Dendritic cell treated with granulocyte-macrophage colony-stimulating factor and Interleukin-4, amounts not matched to agents 40 ng/mL and 50 ng/mL, for 4 days (primary cell): ENCODE results near the gene RETREG2.
"Not testable (repeated sequence)": the region's sequence is repeated elsewhere in the genome, so short reads cannot be mapped to it uniquely, and the experiment has no call there.

Source experiments
- H3K27ac Mint-ChIP-seq: one replicate; pipeline ENCODE4 v1.8.0; 2022; ENCODE audit warnings: mild to moderate bottlenecking, mixed read lengths
- H3K27me3 Mint-ChIP-seq: one replicate; pipeline ENCODE4 v1.8.0; 2022; ENCODE audit warnings: mild to moderate bottlenecking, mixed read lengths
- H3K36me3 Mint-ChIP-seq: one replicate; pipeline ENCODE4 v1.8.0; 2022; ENCODE audit warnings: low read depth, mixed read lengths
- H3K4me1 Mint-ChIP-seq: one replicate; pipeline ENCODE4 v1.8.0; 2022; ENCODE audit warnings: low read depth, mixed read lengths
- H3K4me3 Mint-ChIP-seq: one replicate; pipeline ENCODE4 v1.8.0; 2022; ENCODE audit warnings: mild to moderate bottlenecking, moderate library complexity, mixed read lengths
- H3K9me3 Mint-ChIP-seq: one replicate; pipeline ENCODE4 v1.8.0; 2022; ENCODE audit warnings: mixed read lengths
- intact Hi-C: fragments of 100-400 bp; cut with micrococcal nuclease; formaldehyde crosslinking; loops from one replicate; pipeline ENCODE4 v1.15.0; 2022

RETREG2 gene

GRCh38 chr2:219186754-219187456, 8.8 kb downstream of the RETREG2 start:
- Mint-ChIP-seq H3K27ac (no peak overlapping the region), H3K4me3 (no peak overlapping the region), H3K9me3 (no peaks in the 10 kb centered on the region), H3K4me1 (peaks cover 24% of the 10 kb centered on the region), H3K36me3 (peaks cover 54% of the 10 kb centered on the region), H3K27me3 (no peaks in the 10 kb centered on the region)
- intact Hi-C loops = no loop called here

- intact Hi-C loops = no loop called here
- H3K9me3 Mint-ChIP-seq = no peaks in the 10 kb centered on the region
- no peak overlapping the region for H3K4me3 Mint-ChIP-seq
- no peaks in the 10 kb centered on the region for H3K4me1 Mint-ChIP-seq
- H3K27me3 Mint-ChIP-seq = peaks cover 20% of the 10 kb centered on the region
- H3K27ac Mint-ChIP-seq = no peak overlapping the region
- no peaks in the 10 kb centered on the region for H3K36me3 Mint-ChIP-seq
These were observed 19.3 kb downstream of the RETREG2 start for GRCh38 chr2:219197388-219197787.

GRCh38 chr2:219198974-219199373, 20.9 kb downstream of the RETREG2 start:
- H3K9me3 Mint-ChIP-seq = no peaks in the 10 kb centered on the region
- no peak overlapping the region for H3K27ac Mint-ChIP-seq
- intact Hi-C loops = no loop called here
- no peak overlapping the region for H3K4me3 Mint-ChIP-seq
- no peaks in the 10 kb centered on the region for H3K36me3 Mint-ChIP-seq
- no peaks in the 10 kb centered on the region for H3K4me1 Mint-ChIP-seq
- peaks cover 20% of the 10 kb centered on the region for H3K27me3 Mint-ChIP-seq

- H3K27ac Mint-ChIP-seq = no peak overlapping the region
- peaks cover 6% of the 10 kb centered on the region for H3K9me3 Mint-ChIP-seq
- no peaks in the 10 kb centered on the region for H3K4me1 Mint-ChIP-seq
- peaks cover 23% of the 10 kb centered on the region for H3K27me3 Mint-ChIP-seq
- no peak overlapping the region for H3K4me3 Mint-ChIP-seq
- H3K36me3 Mint-ChIP-seq = no peaks in the 10 kb centered on the region
- intact Hi-C loops = no loop called here
These were observed 21.6 kb downstream of the RETREG2 start for GRCh38 chr2:219199470-219200211.

GRCh38 chr2:219200502-219201326, 22.6 kb downstream of the RETREG2 start:
- H3K4me1 Mint-ChIP-seq, H3K36me3 Mint-ChIP-seq, intact Hi-C loops, H3K27ac Mint-ChIP-seq, H3K4me3 Mint-ChIP-seq, H3K9me3 Mint-ChIP-seq: not testable (repeated sequence)
- peaks cover 24% of the 10 kb centered on the region for H3K27me3 Mint-ChIP-seq

- H3K27me3 Mint-ChIP-seq = peaks cover 18% of the 10 kb centered on the region
- intact Hi-C loops, H3K27ac Mint-ChIP-seq, H3K4me1 Mint-ChIP-seq, H3K4me3 Mint-ChIP-seq, H3K36me3 Mint-ChIP-seq, H3K9me3 Mint-ChIP-seq: not testable (repeated sequence)
These were observed 23.3 kb downstream of the RETREG2 start for GRCh38 chr2:219201331-219201730.

- H3K4me1 Mint-ChIP-seq = peaks cover 27% of the 10 kb centered on the region
- peaks cover 5% of the 10 kb centered on the region for H3K27me3 Mint-ChIP-seq
- H3K36me3 Mint-ChIP-seq = peaks cover 19% of the 10 kb centered on the region
- H3K4me3 Mint-ChIP-seq = no peak overlapping the region
- intact Hi-C loops = no loop called here
- no peak overlapping the region for H3K27ac Mint-ChIP-seq
- peaks cover 9% of the 10 kb centered on the region for H3K9me3 Mint-ChIP-seq
These were observed 26.5 kb downstream of the RETREG2 start for GRCh38 chr2:219204425-219205164.

- peaks cover 9% of the 10 kb centered on the region for H3K9me3 Mint-ChIP-seq
- peaks cover 5% of the 10 kb centered on the region for H3K27me3 Mint-ChIP-seq
- intact Hi-C loops = no loop called here
- H3K4me3 Mint-ChIP-seq = no peak overlapping the region
- no peak overlapping the region for H3K27ac Mint-ChIP-seq
- H3K4me1 Mint-ChIP-seq = peaks cover 32% of the 10 kb centered on the region
- H3K36me3 Mint-ChIP-seq = peaks cover 24% of the 10 kb centered on the region
These were observed 27.1 kb downstream of the RETREG2 start for GRCh38 chr2:219205165-219205538.

- Mint-ChIP-seq H3K4me1 (peaks cover 33% of the 10 kb centered on the region), H3K9me3 (peaks cover 9% of the 10 kb centered on the region), H3K36me3 (peaks cover 32% of the 10 kb centered on the region), H3K27ac (peak overlapping the region; percentile 83), H3K4me3 (peak overlapping the region; percentile 71), H3K27me3 (peaks cover 4% of the 10 kb centered on the region)
- intact Hi-C loops = loop anchor here (1.0 kb wide), 2 partner anchors 29 to 39 kb away; partner anchors contain the start of genes GLB1L and STK16
These were observed 27.9 kb downstream of the RETREG2 start for GRCh38 chr2:219205981-219206327.

- peaks cover 37% of the 10 kb centered on the region for H3K36me3 Mint-ChIP-seq
- peaks cover 4% of the 10 kb centered on the region for H3K27me3 Mint-ChIP-seq
- peaks cover 33% of the 10 kb centered on the region for H3K4me1 Mint-ChIP-seq
These were observed 28.5 kb downstream of the RETREG2 start, which contains the start of gene ZFAND2B for GRCh38 chr2:219206328-219207133. Gene ZFAND2B, plus strand, starts transcription at chr2:219206782. Its CDS starts 206 bp downstream, at chr2:219206988.

GRCh38 chr2:219207134-219207883, 29.2 kb downstream of the RETREG2 start:
- Mint-ChIP-seq H3K4me1 (peaks cover 33% of the 10 kb centered on the region), H3K27ac (peak overlapping the region; percentile 83), H3K4me3 (peak overlapping the region; percentile 71), H3K9me3 (peaks cover 9% of the 10 kb centered on the region), H3K27me3 (peaks cover 4% of the 10 kb centered on the region), H3K36me3 (peaks cover 42% of the 10 kb centered on the region)
- intact Hi-C loops = no loop called here

More at GRCh38 chr2:219206328-219207133, 28.5 kb downstream of the RETREG2 start, which contains the start of gene ZFAND2B:
- peak within 1 kb of the TSS; percentile 71 for H3K4me3 Mint-ChIP-seq
- peaks cover 9% of the 10 kb centered on the region for H3K9me3 Mint-ChIP-seq
- intact Hi-C loops = loop anchor here (1.0 kb wide), 2 partner anchors 29 to 39 kb away; partner anchors contain the start of genes GLB1L and STK16
- H3K27ac Mint-ChIP-seq = peak within 1 kb of the TSS; percentile 83
